NCI-H774 (cell line): Measurements from ENCODE around the gene TTC27.
"Not testable (repeated sequence)": the region's sequence is repeated elsewhere in the genome, so short reads cannot be mapped to it uniquely, and the experiment has no call there.

Experiments
- DNase-seq: peaks from one replicate; lab custom pipeline; 2025; lab: John Stamatoyannopoulos, UW

The TTC27 gene

DNA sequence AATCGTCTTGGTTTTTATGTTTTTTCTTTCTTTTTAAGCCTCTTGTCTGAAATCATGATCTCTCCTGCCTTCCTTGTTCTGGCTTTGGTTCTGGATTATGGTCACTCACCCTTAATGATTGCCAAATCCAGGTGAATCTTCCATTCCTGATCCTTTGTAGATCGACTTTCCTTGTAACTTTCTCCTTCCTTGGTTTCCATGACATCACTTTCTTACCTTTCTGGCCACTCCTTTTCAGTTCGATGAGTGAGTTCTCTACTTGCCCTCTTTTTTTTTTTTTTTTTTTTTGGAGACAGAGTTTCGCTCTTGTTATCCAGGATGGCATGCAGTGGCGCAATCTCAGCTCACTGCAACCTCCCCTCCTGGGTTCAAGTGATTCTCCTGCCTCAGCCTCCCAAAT is 179.8 kb downstream of the TTC27 start:
- no peak for DNase-seq

GRCh38 chr2:32810909-32811495 is 183.2 kb downstream of the TTC27 start:
- DNase-seq: no peak

DNA sequence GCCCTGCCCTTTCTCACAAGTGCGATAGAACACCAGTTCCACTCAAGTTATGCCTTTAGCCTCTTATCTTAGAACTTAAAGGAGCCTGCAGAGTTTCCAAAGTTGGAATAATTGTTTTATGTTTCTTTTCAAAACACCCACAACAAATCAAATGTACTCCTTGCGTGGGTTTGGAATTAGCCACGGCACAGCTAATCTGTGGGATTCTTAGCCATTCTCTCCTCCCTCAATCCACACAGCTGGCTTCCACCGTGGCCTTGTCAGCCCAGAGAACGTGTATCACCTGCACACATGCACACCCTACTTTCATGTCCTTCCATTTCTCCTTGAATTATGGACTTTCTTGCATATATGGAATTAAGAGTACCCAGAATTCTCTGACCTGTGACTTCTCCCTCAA is 183.8 kb downstream of the TTC27 start:
- DNase-seq: no peak

DNA sequence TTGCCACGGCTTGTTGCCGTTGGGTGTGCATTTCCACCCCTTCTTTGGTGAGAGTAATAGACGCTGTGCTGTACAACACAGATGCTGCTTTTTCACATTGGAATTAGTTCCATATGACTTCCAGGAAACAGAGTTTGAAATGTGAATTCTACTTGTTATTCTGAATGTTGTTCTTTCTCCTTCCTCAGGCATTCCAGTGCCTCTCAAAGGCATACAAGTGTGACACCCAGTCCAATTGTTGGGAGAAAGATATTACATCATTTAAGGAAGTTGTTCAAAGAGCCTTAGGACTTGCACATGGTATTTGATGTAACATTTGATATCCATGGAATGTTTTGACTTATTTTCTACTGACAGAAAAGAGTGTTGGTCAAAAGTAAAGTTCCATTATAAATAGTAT is 184.5 kb downstream of the TTC27 start:
- no peak for DNase-seq

GRCh38 chr2:32820088-32820487 is 192.2 kb downstream of the TTC27 start:
- DNase-seq: no peak

GRCh38 chr2:32820701-32821100 is 192.9 kb downstream of the TTC27 start:
- no peak for DNase-seq

GRCh38 chr2:32824070-32824809 is 196.4 kb downstream of the TTC27 start:
- no peak for DNase-seq

DNA sequence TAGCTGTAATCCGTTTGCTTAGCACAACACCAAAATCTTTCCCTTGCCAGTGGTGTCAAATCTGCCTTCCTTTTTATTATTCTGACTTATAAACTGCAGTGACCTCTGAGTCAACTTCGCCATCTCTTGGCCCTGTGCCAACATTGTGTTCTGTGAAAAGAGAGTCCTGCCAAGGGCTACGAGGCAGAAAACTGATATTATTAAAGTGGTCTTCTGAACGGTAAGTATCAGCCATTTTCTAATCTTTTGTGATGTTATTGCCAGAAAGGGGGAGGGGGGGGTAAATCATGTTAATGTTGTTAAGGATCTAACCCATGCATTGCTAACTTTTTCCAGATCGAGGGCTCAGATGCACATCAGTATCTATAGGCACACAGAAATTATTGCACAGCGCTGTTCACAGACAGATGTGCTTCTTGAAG is 197.5 kb downstream of the TTC27 start:
- no peak for DNase-seq

- DNase-seq: no peak
Observed at GRCh38 chr2:32830196-32830595, 202.3 kb downstream of the TTC27 start.

GRCh38 chr2:32832821-32833220 is 205.0 kb downstream of the TTC27 start:
- DNase-seq: no peak

- DNase-seq: no peak
Observed at GRCh38 chr2:32833709-32834108, 205.9 kb downstream of the TTC27 start.

DNA sequence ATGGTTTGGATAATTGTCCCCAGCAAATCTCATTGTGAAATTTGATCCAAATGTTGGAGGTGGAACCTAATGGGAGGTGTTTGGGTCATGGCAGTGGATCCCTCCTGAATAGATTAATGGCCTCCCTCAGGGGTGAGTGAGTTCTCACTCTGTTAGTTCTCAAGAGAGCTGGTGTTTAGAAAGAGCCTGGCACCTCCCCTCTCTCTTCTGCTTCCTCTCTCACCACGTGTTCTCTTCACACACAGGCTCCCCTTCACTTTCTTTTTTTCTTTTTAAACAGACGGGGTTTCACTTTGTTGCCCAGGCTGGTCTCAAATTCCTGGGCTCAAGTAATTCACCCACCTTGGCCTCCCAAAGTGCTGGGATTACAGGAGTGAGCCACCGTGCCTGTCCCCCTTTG is 207.3 kb downstream of the TTC27 start:
- no peak for DNase-seq

DNA sequence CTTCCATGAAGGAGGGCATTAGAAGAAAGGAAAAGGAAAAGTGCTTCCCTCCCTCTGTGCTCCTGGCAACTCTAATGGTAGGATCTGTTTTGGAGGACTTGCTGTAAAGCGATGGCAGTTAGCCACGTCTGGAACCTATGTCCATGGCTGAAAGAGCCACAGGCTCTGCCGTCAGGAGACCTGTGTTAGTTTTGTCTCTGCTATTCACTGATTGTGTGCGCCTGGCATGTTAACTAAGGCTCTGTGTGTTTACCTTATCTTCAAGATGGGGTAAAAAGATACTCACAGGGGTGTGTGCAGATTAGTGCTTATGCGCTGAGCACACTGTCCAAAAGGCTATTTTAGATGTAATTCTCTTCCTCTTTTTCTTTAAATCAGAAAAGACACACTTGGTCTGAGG is 209.1 kb downstream of the TTC27 start:
- no peak for DNase-seq

DNA sequence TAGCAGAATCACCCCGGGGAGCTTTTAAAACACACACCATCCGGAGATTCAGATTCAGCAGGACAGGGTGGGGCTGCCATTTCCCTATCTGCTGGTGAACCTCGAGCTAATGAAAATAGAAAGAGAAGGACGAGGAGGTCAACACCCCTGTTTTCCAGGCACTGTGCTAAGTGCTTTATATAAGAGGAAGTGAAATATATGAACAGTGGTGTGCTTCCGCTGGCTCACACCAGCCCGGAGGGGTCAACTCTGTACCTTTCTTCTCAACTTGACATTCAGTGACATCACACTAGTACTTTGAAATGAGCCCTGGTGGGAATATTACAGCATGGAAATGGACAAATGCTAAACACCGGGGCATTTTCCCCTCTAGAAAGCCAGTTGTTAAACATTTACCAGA is 210.6 kb downstream of the TTC27 start:
- no peak for DNase-seq

DNA sequence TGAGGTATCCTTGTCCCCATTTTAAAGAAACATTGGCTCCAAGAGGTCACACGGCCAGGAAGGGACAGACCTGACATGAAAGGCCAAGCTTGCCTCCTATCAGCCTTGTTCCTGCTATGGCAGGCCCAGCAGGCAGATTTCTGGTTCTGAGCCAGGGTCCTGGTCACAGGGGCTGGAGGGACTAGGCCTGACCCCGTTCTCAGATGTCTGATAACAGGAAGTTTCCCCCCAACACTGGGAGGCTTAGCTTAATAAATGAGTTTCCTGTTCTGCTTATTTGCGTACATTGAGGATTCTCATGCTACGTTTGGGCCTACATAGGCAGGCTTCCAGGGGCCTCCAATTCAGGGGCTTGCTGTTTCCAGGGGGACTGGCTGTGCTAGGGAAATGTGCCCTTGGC is 211.1 kb downstream of the TTC27 start:
- no peak for DNase-seq

DNA sequence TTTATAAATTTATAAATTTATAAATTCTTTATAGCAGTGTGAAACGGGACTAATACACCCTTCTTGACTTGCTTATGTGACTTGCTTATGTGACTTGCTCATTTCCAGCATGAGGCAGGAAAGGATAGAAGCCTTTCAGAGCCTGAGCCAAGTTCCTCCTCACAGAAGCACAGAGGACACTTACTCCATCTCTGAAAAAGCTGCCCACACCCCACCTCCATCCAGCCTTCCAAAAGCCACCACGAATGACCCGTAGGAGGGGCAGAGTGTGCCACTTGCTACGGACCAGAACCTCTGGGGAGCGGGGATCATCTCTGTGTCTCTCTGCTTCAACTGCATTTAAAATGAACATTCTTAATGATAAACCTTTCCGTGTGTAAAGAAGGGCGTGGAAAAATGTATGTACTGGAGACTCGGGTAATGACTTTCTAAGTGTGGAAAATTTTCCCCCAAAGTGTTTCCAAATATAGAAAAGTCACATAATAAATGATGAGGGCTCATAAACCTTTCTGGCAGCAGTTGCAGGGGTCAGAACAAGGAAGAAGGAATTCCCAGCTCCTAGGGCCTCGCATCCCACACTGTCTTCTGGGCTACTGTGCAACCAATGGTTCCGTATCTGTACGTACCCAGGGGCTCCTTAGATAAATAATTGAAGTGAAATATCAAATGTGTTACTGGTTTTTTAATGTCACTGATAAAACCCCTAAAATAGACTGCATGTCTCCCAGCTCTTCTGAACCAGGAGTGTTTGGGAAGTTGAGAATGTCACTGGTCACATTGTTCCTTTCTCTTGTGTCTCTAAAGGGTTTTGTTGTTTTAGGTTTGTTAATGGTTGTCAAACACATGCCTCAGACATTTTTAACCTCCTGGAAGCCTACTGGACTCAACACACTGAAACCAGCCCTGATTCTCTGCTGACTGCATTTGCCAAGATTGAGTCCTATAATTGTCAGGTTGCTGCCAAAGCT is 214.4 kb downstream of the TTC27 start:
- DNase-seq: no peak

GRCh38 chr2:32843699-32844098 is 215.8 kb downstream of the TTC27 start:
- no peak for DNase-seq

- DNase-seq: no peak
Observed at GRCh38 chr2:32844253-32844652, 216.4 kb downstream of the TTC27 start.

- DNase-seq: not testable (repeated sequence)
Observed at GRCh38 chr2:32846274-32846673, 218.4 kb downstream of the TTC27 start.

- no peak for DNase-seq
Observed at GRCh38 chr2:32847734-32848133, 219.9 kb downstream of the TTC27 start.

DNA sequence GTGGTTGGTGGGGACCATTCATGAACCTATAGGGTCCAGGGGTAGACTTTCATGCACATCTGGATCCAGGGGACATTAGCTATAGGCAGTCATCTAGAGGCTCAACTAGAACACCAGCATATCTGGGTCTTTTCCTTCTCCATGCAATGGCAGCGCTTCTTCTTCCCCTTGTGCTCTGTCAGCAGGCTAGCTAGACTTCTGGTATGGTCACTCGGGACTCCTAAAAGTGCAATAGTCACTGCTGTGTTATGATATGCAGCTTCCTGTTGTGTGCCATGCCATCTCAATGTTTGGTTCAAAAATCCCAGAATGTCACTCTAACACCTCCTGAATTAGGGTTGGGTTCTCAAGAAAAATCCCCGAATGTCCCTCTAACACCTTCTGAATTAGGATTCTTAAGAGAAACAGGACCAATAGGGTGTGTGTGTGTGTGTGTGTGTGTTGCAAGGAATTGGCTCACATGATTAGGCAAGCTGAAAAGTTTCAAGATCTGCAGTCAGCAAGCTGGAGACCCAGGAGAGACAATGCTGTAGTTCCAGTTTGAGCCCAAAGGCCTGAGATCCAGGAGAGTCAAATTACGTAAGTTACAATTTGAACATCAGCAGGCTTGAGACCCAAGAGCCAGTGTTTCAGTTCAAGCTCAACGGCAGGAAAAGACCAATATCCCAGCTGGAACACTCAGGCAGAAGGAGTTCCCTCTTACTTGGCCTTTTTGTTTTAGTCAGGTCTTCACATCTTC is 221.8 kb downstream of the TTC27 start:
- no peak for DNase-seq

- no peak for DNase-seq
Observed at GRCh38 chr2:32851777-32852439, 224.1 kb downstream of the TTC27 start.
